ENCODE measurements around the gene LIN7A.

DNA sequence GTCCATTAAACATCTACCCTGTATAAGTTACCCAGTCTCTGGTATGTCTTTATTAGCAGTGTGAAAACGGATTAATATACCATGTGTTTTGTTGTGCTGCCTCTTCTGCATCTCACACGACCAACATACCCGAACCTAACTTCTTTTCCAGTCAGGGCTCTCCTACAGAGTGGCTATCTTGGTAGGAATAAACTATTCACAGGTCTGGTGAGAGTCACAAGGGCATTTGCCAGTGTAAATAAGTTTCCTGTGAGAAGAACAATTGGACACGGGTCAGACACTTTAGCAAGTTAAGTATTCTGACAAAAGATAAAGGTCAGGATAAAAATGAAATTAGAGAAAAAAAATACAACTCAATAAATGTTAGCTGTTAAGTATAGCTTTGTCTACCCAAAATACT is 160.1 kb downstream of the LIN7A start:
- TF ChIP-seq, protein P1, sequence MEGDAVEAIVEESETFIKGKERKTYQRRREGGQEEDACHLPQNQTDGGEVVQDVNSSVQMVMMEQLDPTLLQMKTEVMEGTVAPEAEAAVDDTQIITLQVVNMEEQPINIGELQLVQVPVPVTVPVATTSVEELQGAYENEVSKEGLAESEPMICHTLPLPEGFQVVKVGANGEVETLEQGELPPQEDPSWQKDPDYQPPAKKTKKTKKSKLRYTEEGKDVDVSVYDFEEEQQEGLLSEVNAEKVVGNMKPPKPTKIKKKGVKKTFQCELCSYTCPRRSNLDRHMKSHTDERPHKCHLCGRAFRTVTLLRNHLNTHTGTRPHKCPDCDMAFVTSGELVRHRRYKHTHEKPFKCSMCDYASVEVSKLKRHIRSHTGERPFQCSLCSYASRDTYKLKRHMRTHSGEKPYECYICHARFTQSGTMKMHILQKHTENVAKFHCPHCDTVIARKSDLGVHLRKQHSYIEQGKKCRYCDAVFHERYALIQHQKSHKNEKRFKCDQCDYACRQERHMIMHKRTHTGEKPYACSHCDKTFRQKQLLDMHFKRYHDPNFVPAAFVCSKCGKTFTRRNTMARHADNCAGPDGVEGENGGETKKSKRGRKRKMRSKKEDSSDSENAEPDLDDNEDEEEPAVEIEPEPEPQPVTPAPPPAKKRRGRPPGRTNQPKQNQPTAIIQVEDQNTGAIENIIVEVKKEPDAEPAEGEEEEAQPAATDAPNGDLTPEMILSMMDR (IDR thresholded peaks at IDR 0.05) = no peak
- TF ChIP-seq POLR2AphosphoS5 (IDR thresholded peaks at IDR 0.05) (no peak), POLR2A (IDR thresholded peaks at IDR 0.05) (no peak), EP300 (IDR thresholded peaks at IDR 0.05; ENCODE audit: low read depth) (no peak)

Data from transverse colon (tissue), 4 donors.